Body of pancreas (tissue), 4 donors: ENCODE measurements around the gene PPAT. TPM values are rescaled to one million over a fixed set of nuclear protein-coding genes. Genes with fewer than 3 reads are reported as not detected.
"Not testable (repeated sequence)": the region's sequence is repeated elsewhere in the genome, so short reads cannot be mapped to it uniquely, and the experiment has no call there.

Source experiments
- ATAC-seq: fragments of 150-250 bp; one replicate; pipeline ENCODE4 v1.9.1; 2016
- DNase-seq, 4 donors: peaks; one replicate each; pipeline ENCODE4 v3.0.0-alpha.2; 2019
- H3K27ac ChIP-seq, 4 donors: fragments of 200-600 bp; sonication (generic); 1 replicate in 3 of 4; 2 replicates in 1 of 4; pipeline versions ENCODE4 v1.5.1 to v1.6.1; 2016 to 2019; ENCODE audit warnings: mild to moderate bottlenecking in 1 of 4, mixed read lengths in 1 of 4, moderate library complexity in 1 of 4
- H3K27me3 ChIP-seq, 2 donors: fragments of 200-600 bp; sonication (generic); one replicate each; pipeline ENCODE4 v1.6.0; 2016; ENCODE audit warnings: mild to moderate bottlenecking in 1 of 2
- H3K36me3 ChIP-seq, 2 donors: fragments of 200-600 bp; sonication (generic); replicated peaks in 1 of 2; 2 replicates each; pipeline ENCODE4 v1.5.1; 2016; ENCODE audit warnings: low read depth in 2 of 2; ENCODE audit not compliant: insufficient read depth in 1 of 2
- H3K4me1 ChIP-seq: fragments of 200-600 bp; sonication (generic); one replicate; pipeline ENCODE4 v1.6.0; 2016
- H3K4me3 ChIP-seq, 2 donors: fragments of 200-600 bp; sonication (generic); 1 replicate in 1 of 2; 2 replicates in 1 of 2; pipeline ENCODE4 v1.5.1; 2016 to 2019
- H3K9me3 ChIP-seq, 3 donors: fragments of 200-600 bp; sonication (generic); 1 replicate in 2 of 3; 2 replicates in 1 of 3; pipeline ENCODE4 v1.5.1; 2016
- POLR2A ChIP-seq, 3 donors: fragments of 450-650 bp; IDR thresholded peaks; one replicate each; pipeline ENCODE4 v1.6.1; 2016; ENCODE audit warnings: antibody characterized with exemption in 3 of 3, mild to moderate bottlenecking in 2 of 3
- WGBS, 2 donors: methylation state at CpG; one replicate each; pipeline ENCODE4 v1.1.5; 2017; 5-methylcytosine and 5-hydroxymethylcytosine counted together
- intact Hi-C: fragments of 100-400 bp; cut with DNase I; formaldehyde crosslinking; loops from one replicate; pipeline ENCODE4 v1.15.1; 2023
- total RNA-seq, 2 donors: library from RNA; depleted of rRNA; stranded (reverse); fragments of >200 nt; gene quantifications; one replicate each; pipeline ENCODE4 v1.1.0, GENCODE V29; 2016
- TF ChIP-seq, protein P1 (sequence below), 7 experiments: fragments of 450-650 bp in 4 of 7; fragments of 200-600 bp in 3 of 7; sonication (generic) in 3 of 7; IDR thresholded peaks; one replicate each; pipeline ENCODE4 v1.5.1; 2016 to 2019; ENCODE audit warnings: antibody characterized with exemption in 7 of 7

The PPAT gene
- total RNA-seq, 2 donors from 2014 or later, result 3.3 to 4.9 TPM

DNA sequence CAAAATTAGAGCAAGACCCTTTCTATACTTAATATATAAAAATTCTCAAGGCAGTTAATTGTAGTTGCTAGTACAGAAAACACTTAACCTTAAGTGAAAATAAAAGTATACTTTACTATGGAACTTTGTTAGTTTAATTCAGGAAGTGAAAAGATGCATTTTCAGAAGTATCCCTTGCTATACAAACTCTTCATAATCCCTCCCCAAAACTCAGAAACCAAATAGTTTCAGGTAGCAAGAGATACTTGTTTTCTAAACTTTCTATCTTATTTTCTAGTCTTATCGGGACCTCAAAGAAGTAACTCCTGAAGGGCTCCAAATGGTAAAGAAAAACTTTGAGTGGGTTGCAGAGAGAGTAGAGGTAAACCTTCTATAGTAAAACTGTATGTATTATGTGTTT, 14.9 kb upstream of the PPAT start:
- WGBS, 2 donors, result 91 to 96% methylated on average over 1 of the region's 1 CpG
- TF ChIP-seq, protein P1, sequence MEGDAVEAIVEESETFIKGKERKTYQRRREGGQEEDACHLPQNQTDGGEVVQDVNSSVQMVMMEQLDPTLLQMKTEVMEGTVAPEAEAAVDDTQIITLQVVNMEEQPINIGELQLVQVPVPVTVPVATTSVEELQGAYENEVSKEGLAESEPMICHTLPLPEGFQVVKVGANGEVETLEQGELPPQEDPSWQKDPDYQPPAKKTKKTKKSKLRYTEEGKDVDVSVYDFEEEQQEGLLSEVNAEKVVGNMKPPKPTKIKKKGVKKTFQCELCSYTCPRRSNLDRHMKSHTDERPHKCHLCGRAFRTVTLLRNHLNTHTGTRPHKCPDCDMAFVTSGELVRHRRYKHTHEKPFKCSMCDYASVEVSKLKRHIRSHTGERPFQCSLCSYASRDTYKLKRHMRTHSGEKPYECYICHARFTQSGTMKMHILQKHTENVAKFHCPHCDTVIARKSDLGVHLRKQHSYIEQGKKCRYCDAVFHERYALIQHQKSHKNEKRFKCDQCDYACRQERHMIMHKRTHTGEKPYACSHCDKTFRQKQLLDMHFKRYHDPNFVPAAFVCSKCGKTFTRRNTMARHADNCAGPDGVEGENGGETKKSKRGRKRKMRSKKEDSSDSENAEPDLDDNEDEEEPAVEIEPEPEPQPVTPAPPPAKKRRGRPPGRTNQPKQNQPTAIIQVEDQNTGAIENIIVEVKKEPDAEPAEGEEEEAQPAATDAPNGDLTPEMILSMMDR (IDR thresholded peaks at IDR 0.05), result no peak
- TF ChIP-seq POLR2A (IDR thresholded peaks at IDR 0.05), result no peak
- Histone ChIP-seq H3K4me1 (no peaks in the 10 kb centered on the region), H3K36me3 (peaks cover 5 to 10% of the 10 kb centered on the region in 2 donors), H3K4me3 (no peak overlapping the region), H3K27ac (no peak overlapping the region), H3K9me3 (no peaks in the 10 kb centered on the region), H3K27me3 (no peaks in the 10 kb centered on the region)
- intact Hi-C loops, result no loop called here
- ATAC-seq (no peak), DNase-seq (no peak)

DNA sequence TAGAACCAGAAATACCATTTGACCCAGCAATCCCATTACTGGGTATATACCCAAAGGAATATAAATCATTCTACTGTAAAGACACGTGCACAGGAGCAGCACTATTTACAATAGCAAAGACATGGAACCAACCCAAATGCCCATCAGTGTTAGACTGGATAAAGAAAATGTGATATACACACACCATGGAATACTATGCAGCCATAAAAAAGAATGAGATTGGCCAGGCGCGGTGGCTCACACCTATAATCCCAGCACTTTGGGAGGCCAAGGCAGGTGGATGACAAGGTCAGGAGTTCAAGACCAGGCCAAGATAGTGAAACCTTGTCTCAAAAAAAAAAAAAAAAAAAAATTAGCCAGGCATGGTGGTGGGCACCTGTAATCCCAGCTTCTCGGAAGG, 14.1 kb upstream of the PPAT start:
- H3K27me3 ChIP-seq, H3K27ac ChIP-seq, intact Hi-C loops, H3K36me3 ChIP-seq, ATAC-seq, H3K4me1 ChIP-seq, H3K9me3 ChIP-seq, DNase-seq, H3K4me3 ChIP-seq: not testable (repeated sequence)
- WGBS, 2 donors, result 93 to 98% methylated on average over 4 of the region's 4 CpGs

DNA sequence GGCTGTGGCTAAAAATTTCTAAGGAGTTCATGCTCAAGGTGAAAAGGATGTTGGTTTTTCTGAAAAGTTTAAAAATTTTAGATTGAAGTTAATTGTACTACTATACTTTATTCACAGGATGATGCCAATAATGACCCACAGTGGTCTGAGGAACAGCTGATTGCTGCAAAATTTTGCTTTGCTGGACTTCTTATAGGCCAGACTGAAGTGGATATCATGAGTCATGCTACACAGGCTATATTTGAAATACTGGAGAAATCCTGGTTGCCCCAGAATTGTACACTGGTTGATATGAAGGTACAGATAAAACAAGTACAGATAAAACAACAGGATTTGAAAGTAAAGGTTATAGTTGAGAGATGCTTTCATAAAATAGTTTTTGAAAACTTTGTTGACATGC, 12.9 kb upstream of the PPAT start:
- H3K27ac ChIP-seq, result no peak overlapping the region
- H3K9me3 ChIP-seq, result no peaks in the 10 kb centered on the region
- H3K4me1 ChIP-seq, result no peaks in the 10 kb centered on the region
- no peak for TF ChIP-seq POLR2A (IDR thresholded peaks at IDR 0.05)
- TF ChIP-seq, protein P1 (IDR thresholded peaks at IDR 0.05), result no peak
- peaks cover 5 to 10% of the 10 kb centered on the region in 2 donors for H3K36me3 ChIP-seq
- ATAC-seq, result no peak
- no peaks in the 10 kb centered on the region for H3K27me3 ChIP-seq
- DNase-seq, result no peak
- intact Hi-C loops, result no loop called here
- H3K4me3 ChIP-seq, result no peak overlapping the region

DNA sequence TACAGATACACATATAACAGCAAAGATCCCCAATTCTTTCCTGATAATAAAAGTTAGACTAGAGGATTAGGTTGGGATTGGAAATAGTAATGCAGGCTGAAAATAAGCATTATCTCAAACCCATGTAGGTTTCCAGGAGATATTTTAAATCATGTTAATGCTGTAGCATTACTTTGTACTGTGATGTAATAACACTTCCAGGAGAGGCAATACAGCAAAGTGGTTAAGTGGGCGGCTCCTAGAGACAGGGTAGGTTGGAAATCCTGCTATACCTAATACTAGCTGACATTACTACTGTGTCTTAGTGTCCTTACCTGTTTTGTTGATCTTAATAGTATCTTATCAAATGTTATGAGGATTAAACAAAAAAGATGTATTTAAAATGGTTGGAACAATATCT, 10.3 kb upstream of the PPAT start:
- no peak for ATAC-seq
- Histone ChIP-seq H3K4me3 (no peak overlapping the region), H3K9me3 (no peaks in the 10 kb centered on the region), H3K27ac (no peak overlapping the region), H3K27me3 (no peaks in the 10 kb centered on the region), H3K36me3 (peaks cover under 1 to 10% of the 10 kb centered on the region in 2 donors), H3K4me1 (no peaks in the 10 kb centered on the region)
- TF ChIP-seq POLR2A (IDR thresholded peaks at IDR 0.05), result no peak
- TF ChIP-seq, protein P1 (IDR thresholded peaks at IDR 0.05), result no peak
- 90 to 93% methylated on average over 1 of the region's 1 CpG for WGBS, 2 donors
- DNase-seq, result no peak
- intact Hi-C loops, result no loop called here

DNA sequence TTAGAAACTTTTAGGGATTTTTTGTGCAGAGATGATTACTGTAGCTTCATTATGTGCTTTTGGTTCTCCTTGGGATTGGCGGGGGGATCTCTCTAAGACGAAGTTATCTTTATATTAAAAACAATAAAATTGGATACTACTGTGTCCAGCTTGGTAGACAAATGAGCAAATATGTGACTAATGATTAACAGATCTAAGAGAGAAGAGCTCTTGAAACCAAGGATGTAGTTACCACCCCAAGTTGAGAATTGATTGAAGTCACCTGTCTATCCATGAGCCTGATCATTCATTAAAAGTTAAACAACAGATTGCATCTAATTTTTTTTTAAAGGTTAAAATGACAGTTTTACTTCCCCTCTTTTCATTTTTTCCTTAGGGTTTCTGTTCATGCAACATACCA, 9.3 kb upstream of the PPAT start:
- TF ChIP-seq, protein P1 (IDR thresholded peaks at IDR 0.05), result no peak
- TF ChIP-seq POLR2A (IDR thresholded peaks at IDR 0.05), result no peak
- DNase-seq, result no peak
- Histone ChIP-seq H3K4me3 (no peak overlapping the region), H3K27me3 (no peaks in the 10 kb centered on the region), H3K9me3 (no peaks in the 10 kb centered on the region), H3K4me1 (no peaks in the 10 kb centered on the region), H3K36me3 (peaks cover 0 to 7% of the 10 kb centered on the region in 2 donors), H3K27ac (no peak overlapping the region)
- WGBS, 2 donors, result 77 to 79% methylated on average over 2 of the region's 2 CpGs
- no peak for ATAC-seq
- intact Hi-C loops, result no loop called here
